Smooth muscle cell (in vitro differentiated cells): ENCODE results near the gene STK24. TPM values are rescaled to one million over a fixed set of nuclear protein-coding genes. Genes with fewer than 3 reads are reported as not detected.

Experiments
- DNase-seq: peaks from one replicate; lab custom pipeline; 2025; ENCODE audit not compliant: unreplicated experiment; lab: John Stamatoyannopoulos, UW
- H2AFZ ChIP-seq: fragments of 200-600 bp; sonication (generic); 2 replicates; pipeline ENCODE4 v1.6.0; 2016; ENCODE audit warnings: antibody characterized with exemption, low read depth, mild to moderate bottlenecking
- H3F3A ChIP-seq: fragments of 200-600 bp; sonication (generic); 2 replicates; pipeline ENCODE4 v1.6.0; 2017; ENCODE audit warnings: antibody characterized with exemption, low read depth
- H3K27ac ChIP-seq: fragments of 200-600 bp; sonication (generic); 2 replicates; pipeline ENCODE4 v1.5.1; 2016; ENCODE audit warnings: low read depth, mild to moderate bottlenecking
- H3K27me3 ChIP-seq: fragments of 200-600 bp; sonication (generic); 2 replicates; pipeline ENCODE4 v1.6.1; 2016; ENCODE audit warnings: low read depth, mild to moderate bottlenecking
- H3K36me3 ChIP-seq: fragments of 200-600 bp; sonication (generic); 2 replicates; pipeline ENCODE4 v1.5.1; 2016; ENCODE audit warnings: low read depth
- H3K4me1 ChIP-seq: fragments of 200-600 bp; sonication (generic); 2 replicates; pipeline ENCODE4 v1.5.1; 2016; ENCODE audit warnings: low read depth
- H3K4me2 ChIP-seq: fragments of 200-600 bp; sonication (generic); 2 replicates; pipeline ENCODE4 v1.6.0; 2016; ENCODE audit warnings: mild to moderate bottlenecking
- H3K4me3 ChIP-seq: fragments of 200-600 bp; sonication (generic); 2 replicates; pipeline ENCODE4 v1.5.1; 2016; ENCODE audit warnings: mild to moderate bottlenecking
- H3K79me2 ChIP-seq: fragments of 200-600 bp; sonication (generic); 2 replicates; pipeline ENCODE4 v1.6.0; 2016; ENCODE audit warnings: low read depth, mild to moderate bottlenecking
- H3K9ac ChIP-seq: fragments of 200-600 bp; sonication (generic); 2 replicates; pipeline ENCODE4 v1.6.0; 2016; ENCODE audit warnings: low read depth
- H3K9me3 ChIP-seq: fragments of 200-600 bp; sonication (generic); replicated peaks from 2 replicates; pipeline ENCODE4 v1.5.1; 2016; ENCODE audit warnings: low read depth
- H4K20me1 ChIP-seq: fragments of 200-600 bp; sonication (generic); 2 replicates; pipeline ENCODE4 v1.6.0; 2016; ENCODE audit warnings: low read depth
- WGBS: methylation state at CpG from one replicate; pipeline ENCODE4 v1.1.7; 2016; ENCODE audit warnings: low lambda C conversion rate; 5-methylcytosine and 5-hydroxymethylcytosine counted together
- polyA plus RNA-seq: library from polyadenylated mRNA; unstranded; fragments of >200 nt; fragmentation: Nextera tagmentation; extraction: Ambion mirVana; gene quantifications from 2 replicates; pipeline ENCODE4 v1.2.1, GENCODE V29; 2016
- total RNA-seq: library from RNA; depleted of rRNA; stranded (reverse); fragments of >200 nt; gene quantifications from 2 replicates; pipeline ENCODE4 v1.2.3, GENCODE V29; 2014
- TF ChIP-seq, protein P1 (sequence below): fragments of 200-600 bp; sonication (generic); IDR thresholded peaks from 2 replicates; pipeline ENCODE4 v1.5.1; 2017; ENCODE audit warnings: borderline replicate concordance, mild to moderate bottlenecking, antibody characterized with exemption; ENCODE audit not compliant: insufficient read depth, poor library complexity, severe bottlenecking

STK24 gene
- total and polyA plus RNA-seq, 2 experiments from 2014 or later = 80.2 to 89.1 TPM

- Histone ChIP-seq H3F3A (no peaks in the 10 kb centered on the region), H3K9ac (no peak overlapping the region), H3K79me2 (no peaks in the 10 kb centered on the region), H2AFZ (no peak overlapping the region), H4K20me1 (peaks cover 3% of the 10 kb centered on the region), H3K27ac (no peak overlapping the region), H3K9me3 (no peaks in the 10 kb centered on the region), H3K4me1 (no peaks in the 10 kb centered on the region), H3K4me2 (no peak overlapping the region), H3K4me3 (no peak overlapping the region), H3K27me3 (no peaks in the 10 kb centered on the region), H3K36me3 (peaks cover 6% of the 10 kb centered on the region)
- DNase-seq = no peak
- TF ChIP-seq, protein P1, sequence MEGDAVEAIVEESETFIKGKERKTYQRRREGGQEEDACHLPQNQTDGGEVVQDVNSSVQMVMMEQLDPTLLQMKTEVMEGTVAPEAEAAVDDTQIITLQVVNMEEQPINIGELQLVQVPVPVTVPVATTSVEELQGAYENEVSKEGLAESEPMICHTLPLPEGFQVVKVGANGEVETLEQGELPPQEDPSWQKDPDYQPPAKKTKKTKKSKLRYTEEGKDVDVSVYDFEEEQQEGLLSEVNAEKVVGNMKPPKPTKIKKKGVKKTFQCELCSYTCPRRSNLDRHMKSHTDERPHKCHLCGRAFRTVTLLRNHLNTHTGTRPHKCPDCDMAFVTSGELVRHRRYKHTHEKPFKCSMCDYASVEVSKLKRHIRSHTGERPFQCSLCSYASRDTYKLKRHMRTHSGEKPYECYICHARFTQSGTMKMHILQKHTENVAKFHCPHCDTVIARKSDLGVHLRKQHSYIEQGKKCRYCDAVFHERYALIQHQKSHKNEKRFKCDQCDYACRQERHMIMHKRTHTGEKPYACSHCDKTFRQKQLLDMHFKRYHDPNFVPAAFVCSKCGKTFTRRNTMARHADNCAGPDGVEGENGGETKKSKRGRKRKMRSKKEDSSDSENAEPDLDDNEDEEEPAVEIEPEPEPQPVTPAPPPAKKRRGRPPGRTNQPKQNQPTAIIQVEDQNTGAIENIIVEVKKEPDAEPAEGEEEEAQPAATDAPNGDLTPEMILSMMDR = no peak
- whole genome bisulfite sequencing = 98% methylated on average over 27 of the region's 27 CpGs
Observed at GRCh38 chr13:98438246-98439125, 138.4 kb downstream of the STK24 start.

DNA sequence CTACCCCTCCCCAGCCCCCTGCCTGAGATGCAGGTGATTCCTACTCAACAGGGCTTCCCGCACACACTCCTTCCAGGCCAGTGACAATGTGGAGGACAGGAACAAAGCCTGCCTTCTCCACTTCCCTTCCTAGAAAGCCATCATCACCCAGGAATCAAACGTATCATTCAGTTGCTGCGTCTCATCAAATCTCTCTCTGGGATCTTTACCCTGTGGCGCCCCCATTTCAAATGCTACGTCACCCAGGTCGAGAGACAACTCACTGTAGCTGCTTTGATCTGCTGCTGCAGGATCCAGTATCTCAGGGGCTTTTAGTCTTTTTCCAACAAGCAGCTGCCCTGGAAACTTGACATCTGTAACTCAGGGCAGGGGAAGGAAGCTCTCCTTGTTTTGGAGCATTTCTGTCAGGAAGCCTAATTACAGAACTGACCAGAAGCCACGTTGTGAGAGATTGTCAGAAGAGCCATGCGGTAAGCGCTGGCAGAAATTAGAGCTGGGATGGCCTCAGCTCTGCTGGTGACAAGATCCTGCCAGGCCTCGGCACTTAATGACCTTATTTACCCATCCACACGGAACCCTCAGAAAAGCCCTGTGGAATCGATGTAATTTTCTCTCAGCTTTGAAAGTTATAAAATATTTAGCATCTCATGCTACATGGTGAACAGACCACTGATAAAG is 140.5 kb downstream of the STK24 start:
- Histone ChIP-seq H2AFZ (no peak overlapping the region), H3K4me1 (no peaks in the 10 kb centered on the region), H3K4me2 (no peak overlapping the region), H4K20me1 (peaks cover 3% of the 10 kb centered on the region), H3K9me3 (no peaks in the 10 kb centered on the region), H3F3A (no peaks in the 10 kb centered on the region), H3K79me2 (no peaks in the 10 kb centered on the region), H3K4me3 (no peak overlapping the region), H3K27ac (no peak overlapping the region), H3K9ac (no peak overlapping the region), H3K36me3 (peaks cover 6% of the 10 kb centered on the region), H3K27me3 (no peaks in the 10 kb centered on the region)
- WGBS = 91% methylated on average over 12 of the region's 12 CpGs
- TF ChIP-seq, protein P1 = no peak
- no peak for DNase-seq

DNA sequence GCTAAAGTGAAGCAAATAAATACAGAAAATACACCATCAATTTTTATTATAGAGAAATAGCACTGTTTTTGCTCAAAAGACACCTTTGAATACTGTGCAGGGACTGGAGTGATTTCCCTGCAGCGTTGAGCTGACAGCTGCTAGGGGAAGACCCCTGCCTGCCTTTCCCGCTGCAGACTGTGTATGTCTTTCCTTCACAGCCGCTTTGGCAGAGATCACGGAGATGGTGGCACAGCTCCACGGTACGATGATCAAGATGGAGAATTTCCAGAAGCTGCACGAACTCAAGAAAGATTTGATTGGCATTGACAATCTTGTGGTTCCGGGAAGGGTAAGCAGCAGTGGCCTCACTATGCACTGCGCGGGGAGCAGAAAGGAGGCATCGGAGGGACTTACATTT is 141.5 kb downstream of the STK24 start:
- TF ChIP-seq, protein P1 = no peak
- H3K4me2 ChIP-seq = no peak overlapping the region

More for the DNA sequence above, 141.5 kb downstream of the STK24 start:
- no peaks in the 10 kb centered on the region for H3K9me3 ChIP-seq
- no peak overlapping the region for H3K4me3 ChIP-seq
- no peak overlapping the region for H2AFZ ChIP-seq
- no peaks in the 10 kb centered on the region for H3F3A ChIP-seq
- H3K4me1 ChIP-seq = peaks cover under 1% of the 10 kb centered on the region
- peaks cover 3% of the 10 kb centered on the region for H4K20me1 ChIP-seq
- WGBS = 97% methylated on average over 11 of the region's 11 CpGs
- DNase-seq = no peak
- H3K36me3 ChIP-seq = peaks cover 6% of the 10 kb centered on the region
- no peaks in the 10 kb centered on the region for H3K79me2 ChIP-seq
- H3K27ac ChIP-seq = no peak overlapping the region
- H3K9ac ChIP-seq = no peak overlapping the region
- no peaks in the 10 kb centered on the region for H3K27me3 ChIP-seq
